Hepatocyte (in vitro differentiated cells): ENCODE measurements around the gene MAST4. TPM values are rescaled to one million over a fixed set of nuclear protein-coding genes. Genes with fewer than 3 reads are reported as not detected.

ENCODE experiments used
- DNase-seq: peaks from one replicate; pipeline ENCODE4 v3.0.0-alpha.2; 2016; ENCODE audit warnings: low spot score
- H2AFZ ChIP-seq: fragments of 200-600 bp; sonication (generic); 2 replicates; pipeline ENCODE4 v1.6.0; 2016; ENCODE audit warnings: antibody characterized with exemption, mild to moderate bottlenecking
- H3K27ac ChIP-seq: fragments of 200-600 bp; sonication (generic); 2 replicates; pipeline ENCODE4 v1.5.1; 2016; ENCODE audit warnings: mild to moderate bottlenecking
- H3K27me3 ChIP-seq: fragments of 200-600 bp; sonication (generic); 2 replicates; pipeline ENCODE4 v1.6.1; 2016
- H3K36me3 ChIP-seq: fragments of 200-600 bp; sonication (generic); replicated peaks from 2 replicates; pipeline ENCODE4 v1.5.1; 2016; ENCODE audit warnings: low read depth; ENCODE audit not compliant: insufficient read depth
- H3K4me1 ChIP-seq: fragments of 200-600 bp; sonication (generic); 2 replicates; pipeline ENCODE4 v1.5.1; 2016; ENCODE audit warnings: mild to moderate bottlenecking, moderate library complexity; ENCODE audit not compliant: insufficient read depth
- H3K4me2 ChIP-seq: fragments of 200-600 bp; sonication (generic); 2 replicates; pipeline ENCODE4 v1.6.0; 2016
- H3K4me3 ChIP-seq: fragments of 200-600 bp; sonication (generic); 2 replicates; pipeline ENCODE4 v1.5.1; 2016; ENCODE audit warnings: mild to moderate bottlenecking
- H3K79me2 ChIP-seq: fragments of 200-600 bp; sonication (generic); 2 replicates; pipeline ENCODE4 v1.6.0; 2017; ENCODE audit warnings: mild to moderate bottlenecking
- H3K9me2 ChIP-seq: fragments of 200-600 bp; sonication (generic); replicated peaks from 2 replicates; pipeline ENCODE4 v1.6.0; 2017; ENCODE audit warnings: mild to moderate bottlenecking; ENCODE audit not compliant: insufficient read depth
- H3K9me3 ChIP-seq: fragments of 200-600 bp; sonication (generic); 2 replicates; pipeline ENCODE4 v1.5.1; 2016; ENCODE audit warnings: low read depth, mild to moderate bottlenecking
- H4K20me1 ChIP-seq: fragments of 200-600 bp; sonication (generic); 2 replicates; pipeline ENCODE4 v1.6.0; 2016; ENCODE audit warnings: mild to moderate bottlenecking; ENCODE audit not compliant: insufficient read depth, poor library complexity, severe bottlenecking
- EZH2 ChIP-seq: fragments of 200-600 bp; sonication (generic); IDR thresholded peaks from 2 replicates; pipeline ENCODE4 v1.6.1; 2016; ENCODE audit warnings: antibody characterized with exemption, mild to moderate bottlenecking, borderline replicate concordance
- EZH2phosphoT487 ChIP-seq: fragments of 200-600 bp; sonication (generic); IDR thresholded peaks from one replicate; pipeline ENCODE4 v1.6.1; 2018; ENCODE audit warnings: antibody characterized with exemption, mild to moderate bottlenecking, low read depth, moderate library complexity; ENCODE audit not compliant: unreplicated experiment, severe bottlenecking
- WGBS: methylation state at CpG from one replicate; pipeline ENCODE4 v1.1.6; 2016; ENCODE audit warnings: low lambda C conversion rate; ENCODE audit errors: missing lambda C conversion rate; 5-methylcytosine and 5-hydroxymethylcytosine counted together
- polyA plus RNA-seq: library from polyadenylated mRNA; unstranded; fragments of >200 nt; fragmentation: Nextera tagmentation; extraction: Ambion mirVana; gene quantifications from 2 replicates; pipeline ENCODE4 v1.2.1, GENCODE V29; 2016
- total RNA-seq: library from RNA; depleted of rRNA; stranded (reverse); fragments of >200 nt; gene quantifications from 2 replicates; pipeline ENCODE4 v1.2.3, GENCODE V29; 2014
- TF ChIP-seq, protein P1 (sequence below): fragments of 200-600 bp; sonication (generic); IDR thresholded peaks from 2 replicates; pipeline ENCODE4 v1.5.1; 2016; ENCODE audit warnings: antibody characterized with exemption, mild to moderate bottlenecking; ENCODE audit not compliant: poor library complexity

MAST4 gene
- total and polyA plus RNA-seq, 2 experiments from 2014 or later = 11.7 to 13.2 TPM

DNA sequence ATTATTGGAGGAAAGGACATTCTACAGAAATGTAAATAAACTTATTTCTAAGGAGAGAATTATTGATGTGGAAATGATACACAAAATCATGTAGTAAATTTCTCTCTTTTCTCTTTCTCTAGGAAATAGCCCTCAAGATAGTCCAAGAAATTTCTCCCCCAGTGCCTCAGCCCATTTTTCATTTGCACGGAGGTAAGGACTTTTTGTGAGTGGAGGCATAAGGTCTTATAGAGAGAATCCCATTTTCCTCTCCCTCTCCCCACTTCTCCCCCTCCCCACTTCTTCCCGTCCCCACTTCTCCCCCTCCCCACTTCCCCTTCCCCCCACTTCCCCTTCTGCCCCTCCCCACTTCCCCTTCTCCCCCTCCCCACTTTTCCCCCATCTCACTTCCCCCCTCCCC, 493.8 kb downstream of the MAST4 start:
- Histone ChIP-seq H3K27ac (no peak overlapping the region), H3K4me3 (no peak overlapping the region), H3K9me3 (no peaks in the 10 kb centered on the region), H2AFZ (no peak overlapping the region), H3K4me1 (peaks cover under 1% of the 10 kb centered on the region), H3K36me3 (no peaks in the 10 kb centered on the region), H3K79me2 (peaks cover 32% of the 10 kb centered on the region), H3K9me2 (no peaks in the 10 kb centered on the region), H3K4me2 (no peak overlapping the region), H4K20me1 (no peaks in the 10 kb centered on the region), H3K27me3 (no peaks in the 10 kb centered on the region)
- TF ChIP-seq, protein P1, sequence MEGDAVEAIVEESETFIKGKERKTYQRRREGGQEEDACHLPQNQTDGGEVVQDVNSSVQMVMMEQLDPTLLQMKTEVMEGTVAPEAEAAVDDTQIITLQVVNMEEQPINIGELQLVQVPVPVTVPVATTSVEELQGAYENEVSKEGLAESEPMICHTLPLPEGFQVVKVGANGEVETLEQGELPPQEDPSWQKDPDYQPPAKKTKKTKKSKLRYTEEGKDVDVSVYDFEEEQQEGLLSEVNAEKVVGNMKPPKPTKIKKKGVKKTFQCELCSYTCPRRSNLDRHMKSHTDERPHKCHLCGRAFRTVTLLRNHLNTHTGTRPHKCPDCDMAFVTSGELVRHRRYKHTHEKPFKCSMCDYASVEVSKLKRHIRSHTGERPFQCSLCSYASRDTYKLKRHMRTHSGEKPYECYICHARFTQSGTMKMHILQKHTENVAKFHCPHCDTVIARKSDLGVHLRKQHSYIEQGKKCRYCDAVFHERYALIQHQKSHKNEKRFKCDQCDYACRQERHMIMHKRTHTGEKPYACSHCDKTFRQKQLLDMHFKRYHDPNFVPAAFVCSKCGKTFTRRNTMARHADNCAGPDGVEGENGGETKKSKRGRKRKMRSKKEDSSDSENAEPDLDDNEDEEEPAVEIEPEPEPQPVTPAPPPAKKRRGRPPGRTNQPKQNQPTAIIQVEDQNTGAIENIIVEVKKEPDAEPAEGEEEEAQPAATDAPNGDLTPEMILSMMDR = no peak
- TF ChIP-seq EZH2phosphoT487 (no peak), EZH2 (no peak)
- DNase-seq = no peak
- 100% methylated on average over 1 of the region's 2 CpGs for WGBS

DNA sequence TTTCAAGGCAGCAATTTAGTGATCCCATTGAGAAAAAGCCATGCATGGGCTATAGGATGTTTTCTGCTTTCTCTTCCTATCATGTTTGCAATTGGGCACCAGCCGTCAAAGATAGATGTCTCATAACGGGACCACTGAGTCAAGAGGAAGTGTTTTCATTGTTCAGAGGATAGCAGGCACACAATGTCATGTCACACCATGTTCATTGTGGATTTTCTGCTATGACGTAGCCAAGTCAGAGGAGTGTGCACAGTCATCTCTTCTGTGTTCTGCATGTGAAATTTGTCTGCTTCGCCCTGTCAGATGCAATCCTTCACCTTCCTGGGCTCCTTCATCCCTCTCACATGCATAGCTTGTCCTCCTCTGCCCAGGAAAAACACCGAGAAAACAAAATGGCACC, 494.4 kb downstream of the MAST4 start:
- no peak for DNase-seq
- no peaks in the 10 kb centered on the region for H4K20me1 ChIP-seq
- no peaks in the 10 kb centered on the region for H3K9me2 ChIP-seq
- H3K36me3 ChIP-seq = no peaks in the 10 kb centered on the region
- peaks cover 27% of the 10 kb centered on the region for H3K79me2 ChIP-seq
- H3K27me3 ChIP-seq = no peaks in the 10 kb centered on the region
- H3K4me3 ChIP-seq = no peak overlapping the region
- H2AFZ ChIP-seq = no peak overlapping the region
- 98% methylated on average over 5 of the region's 5 CpGs for WGBS
- H3K4me1 ChIP-seq = peaks cover 5% of the 10 kb centered on the region
- no peak overlapping the region for H3K27ac ChIP-seq
- no peaks in the 10 kb centered on the region for H3K9me3 ChIP-seq
- TF ChIP-seq, protein P1 = no peak
- TF ChIP-seq EZH2 = no peak
- no peak for TF ChIP-seq EZH2phosphoT487
- H3K4me2 ChIP-seq = no peak overlapping the region

DNA sequence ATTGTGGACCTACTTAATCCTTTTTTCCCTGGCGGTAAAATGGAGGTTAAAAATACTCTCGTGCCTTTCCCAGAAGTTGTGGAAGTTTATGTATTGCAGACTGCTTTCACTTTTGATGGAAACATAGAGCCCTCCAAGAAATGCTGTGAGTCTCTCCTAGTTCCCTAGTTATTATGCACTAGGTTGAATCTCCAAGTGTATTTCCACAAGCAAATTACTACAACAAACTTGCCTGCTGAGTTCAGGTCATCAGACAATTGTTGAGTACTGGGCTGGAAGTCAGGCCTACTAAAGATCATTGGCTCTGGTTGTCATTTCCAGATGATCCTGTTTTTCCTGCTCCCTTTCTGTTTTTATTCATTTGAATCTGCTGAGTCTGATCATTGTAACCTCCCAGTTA, 496.3 kb downstream of the MAST4 start:
- Histone ChIP-seq H3K4me2 (no peak overlapping the region), H3K36me3 (no peaks in the 10 kb centered on the region), H3K27me3 (no peaks in the 10 kb centered on the region), H3K4me3 (no peak overlapping the region), H3K4me1 (peaks cover 13% of the 10 kb centered on the region), H3K9me2 (no peaks in the 10 kb centered on the region), H3K79me2 (peaks cover 12% of the 10 kb centered on the region), H2AFZ (no peak overlapping the region), H4K20me1 (no peaks in the 10 kb centered on the region), H3K9me3 (no peaks in the 10 kb centered on the region), H3K27ac (no peak overlapping the region)
- 92% methylated on average over 2 of the region's 2 CpGs for WGBS
- no peak for DNase-seq
- no peak for TF ChIP-seq EZH2phosphoT487
- no peak for TF ChIP-seq EZH2
- TF ChIP-seq, protein P1 = no peak

DNA sequence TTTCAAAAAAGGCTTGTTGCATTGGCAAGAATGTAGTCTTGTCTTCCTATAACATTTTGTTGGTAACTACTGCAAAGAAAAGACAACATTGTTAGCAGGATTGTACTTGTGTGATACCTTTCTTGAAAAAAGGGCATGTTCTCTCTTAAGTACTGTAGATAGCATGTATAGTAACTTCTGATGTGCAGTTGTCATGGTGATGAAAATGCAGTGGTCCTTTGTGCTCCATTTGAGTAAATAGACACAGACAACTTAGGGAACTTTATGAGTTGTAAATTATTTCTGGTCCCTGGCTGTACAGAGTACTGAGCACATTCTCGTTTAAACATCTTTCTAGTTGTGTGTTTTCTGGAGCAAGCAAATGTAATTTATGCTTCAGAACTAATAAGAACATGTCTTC, 497.1 kb downstream of the MAST4 start:
- no peak overlapping the region for H3K27ac ChIP-seq
- H3K36me3 ChIP-seq = no peaks in the 10 kb centered on the region
- no peaks in the 10 kb centered on the region for H3K27me3 ChIP-seq
- peaks cover 13% of the 10 kb centered on the region for H3K4me1 ChIP-seq
- no peak overlapping the region for H3K4me2 ChIP-seq
- no peak for DNase-seq
- no peaks in the 10 kb centered on the region for H3K9me3 ChIP-seq
- WGBS = 56% methylated on average over 1 of the region's 1 CpG
- H2AFZ ChIP-seq = no peak overlapping the region
- TF ChIP-seq EZH2phosphoT487 (no peak), EZH2 (no peak)
- TF ChIP-seq, protein P1 = no peak
- no peak overlapping the region for H3K4me3 ChIP-seq
- H3K9me2 ChIP-seq = no peaks in the 10 kb centered on the region
- no peaks in the 10 kb centered on the region for H4K20me1 ChIP-seq
- peaks cover 7% of the 10 kb centered on the region for H3K79me2 ChIP-seq
